ENCODE data around the gene KMT2E.
"Not testable (repeated sequence)": the region's sequence is repeated elsewhere in the genome, so short reads cannot be mapped to it uniquely, and the experiment has no call there.

KMT2E gene

GRCh38 chr7:104983578-104984539 lies 30.1 kb upstream of the KMT2E start:
- peak; percentile 80 for DNase-seq

- no peak for DNase-seq
Observed at GRCh38 chr7:104984585-104985258, 29.3 kb upstream of the KMT2E start.

- no peak for DNase-seq
Observed at GRCh38 chr7:104985259-104985617, 28.8 kb upstream of the KMT2E start.

- DNase-seq = no peak
Observed at GRCh38 chr7:104986628-104987259, 27.3 kb upstream of the KMT2E start.

GRCh38 chr7:104987403-104987802 lies 26.6 kb upstream of the KMT2E start:
- DNase-seq = not testable (repeated sequence)

DNA sequence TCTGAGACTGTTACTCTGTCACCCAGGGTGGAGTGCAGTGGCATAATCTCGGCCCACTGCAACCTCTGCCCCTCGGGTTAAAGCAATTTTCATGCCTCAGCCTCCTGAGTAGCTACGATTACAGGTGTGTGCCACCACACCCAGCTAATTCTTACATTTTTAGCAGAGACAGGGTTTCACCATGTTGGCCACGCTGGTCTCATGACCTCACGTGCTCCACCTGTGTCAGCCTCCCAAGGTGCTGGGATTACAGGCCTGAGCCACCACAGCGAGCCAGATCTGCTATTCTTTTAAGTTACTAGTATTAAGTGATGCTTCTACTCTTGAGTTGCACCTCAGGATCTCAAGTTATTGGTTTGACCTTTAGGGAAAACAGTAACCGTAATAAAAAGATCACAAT lies 23.0 kb upstream of the KMT2E start:
- no peak for DNase-seq

- DNase-seq = no peak
Observed at GRCh38 chr7:104992306-104992705, 21.7 kb upstream of the KMT2E start.

- no peak for DNase-seq
Observed at GRCh38 chr7:104993217-104993862, 20.7 kb upstream of the KMT2E start.

DNA sequence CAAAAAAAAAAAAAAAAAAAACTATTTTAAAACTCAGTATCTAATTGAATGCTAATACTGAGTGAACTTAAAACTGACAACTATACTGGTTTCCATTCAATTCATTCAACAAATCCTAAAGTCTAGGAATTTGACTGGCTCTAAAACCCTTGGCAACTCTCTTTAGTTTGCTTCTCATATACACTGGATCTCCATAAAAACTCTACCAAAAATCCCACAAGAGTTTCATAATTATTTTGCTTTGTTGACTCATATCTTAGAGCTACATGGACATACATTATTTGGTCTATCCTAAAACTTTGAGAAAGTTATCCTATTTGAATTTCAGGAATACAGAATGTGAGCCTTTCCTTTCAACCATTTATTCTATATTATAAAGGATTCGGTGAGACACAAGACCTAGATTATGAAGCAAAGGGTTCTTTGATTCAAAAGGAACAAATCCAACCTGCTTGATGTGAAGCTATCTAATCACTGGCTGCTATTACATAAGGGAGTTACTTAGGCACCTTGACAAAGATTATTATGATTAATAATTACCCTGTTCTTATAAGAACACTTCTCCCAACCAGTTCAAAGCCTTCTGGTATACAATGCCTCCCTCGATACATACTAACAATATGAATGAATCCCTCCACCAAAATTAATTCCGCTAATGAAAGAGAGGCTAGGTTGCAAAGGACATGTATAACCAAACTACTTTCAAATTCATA lies 15.8 kb upstream of the KMT2E start:
- DNase-seq = no peak

DNA sequence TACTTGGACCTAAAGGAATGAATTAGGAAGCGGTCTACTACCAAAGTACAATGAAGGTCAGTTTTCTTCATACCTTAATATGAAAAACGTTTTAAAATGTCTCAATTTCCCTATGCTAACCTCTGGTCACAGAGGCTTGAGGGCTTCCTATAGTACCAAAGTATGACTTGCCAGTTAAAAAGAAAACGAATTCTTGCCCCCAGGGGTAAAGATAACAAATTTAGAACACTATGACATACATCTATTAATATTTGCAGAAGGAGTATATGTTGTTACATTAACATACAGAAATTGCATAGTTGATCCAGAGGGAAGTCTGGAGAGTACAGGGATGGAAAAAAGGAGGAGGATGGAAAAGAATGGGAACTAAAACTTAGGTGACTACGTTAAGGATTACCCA lies 13.8 kb upstream of the KMT2E start:
- no peak for DNase-seq

DNA sequence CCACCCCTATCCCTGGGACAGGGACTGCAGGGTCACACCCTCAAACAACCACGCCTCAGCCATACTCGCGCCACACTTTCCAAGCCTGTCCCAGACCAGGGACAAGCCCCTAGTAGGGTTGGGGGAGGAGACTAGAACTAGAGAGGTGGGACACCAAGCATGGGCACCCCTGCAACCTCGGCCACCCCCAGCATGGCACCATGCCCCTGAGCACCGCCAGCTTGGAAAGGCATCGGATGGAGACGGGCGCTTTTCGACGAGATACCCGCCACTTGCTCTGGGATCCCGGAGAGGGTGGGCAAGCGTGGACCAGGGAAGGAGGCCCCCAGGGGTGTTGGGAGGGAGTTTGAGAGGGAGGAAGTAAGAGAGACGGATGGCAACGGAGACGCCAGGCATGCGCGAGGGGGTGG lies 13.1 kb upstream of the KMT2E start:
- no peak for DNase-seq

DNA sequence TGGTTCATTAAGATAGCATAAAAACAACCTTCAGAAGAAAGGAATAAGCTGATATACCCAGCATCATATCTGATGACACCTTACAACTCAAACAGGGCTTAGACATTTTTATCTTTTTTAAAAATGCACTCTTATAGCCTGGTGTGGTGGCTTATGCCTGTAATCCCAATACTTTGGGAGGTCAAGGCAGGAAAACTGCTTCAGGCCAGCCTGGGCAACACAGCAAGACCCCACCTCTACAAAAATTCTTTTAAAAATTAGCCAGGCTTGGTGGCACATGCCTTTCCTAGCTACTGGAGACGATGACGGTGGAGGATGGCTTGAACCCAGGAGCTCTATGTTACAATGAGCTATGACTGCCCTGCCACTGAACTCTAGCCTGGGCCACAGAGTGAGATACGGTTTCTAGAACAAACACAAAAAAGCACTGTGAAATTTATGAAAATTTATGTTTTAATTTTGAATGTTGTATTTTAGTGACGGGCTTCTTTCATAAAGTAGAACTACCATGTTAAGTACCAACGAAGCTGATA lies 12.3 kb upstream of the KMT2E start:
- DNase-seq = no peak

DNA sequence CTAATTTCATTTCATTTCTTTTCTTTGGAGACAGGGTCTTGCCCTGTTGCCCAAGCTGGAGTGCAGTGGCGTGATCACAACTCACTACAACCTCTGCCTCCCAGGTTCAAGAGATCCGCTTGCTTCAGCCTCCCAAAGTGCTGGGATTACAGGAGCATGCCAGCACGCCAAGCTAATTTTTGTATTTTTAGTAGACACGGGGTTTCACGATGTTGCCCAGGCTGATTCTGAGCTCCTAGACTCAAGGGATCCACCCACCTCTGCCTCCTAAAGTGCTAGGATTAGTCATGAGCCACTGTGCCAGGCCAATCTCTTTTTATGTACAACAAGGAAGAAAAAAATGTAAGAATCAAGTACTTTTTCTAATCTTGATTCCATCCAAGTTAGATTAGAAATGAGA lies 10.7 kb upstream of the KMT2E start:
- peak; percentile 9 for DNase-seq

DNA sequence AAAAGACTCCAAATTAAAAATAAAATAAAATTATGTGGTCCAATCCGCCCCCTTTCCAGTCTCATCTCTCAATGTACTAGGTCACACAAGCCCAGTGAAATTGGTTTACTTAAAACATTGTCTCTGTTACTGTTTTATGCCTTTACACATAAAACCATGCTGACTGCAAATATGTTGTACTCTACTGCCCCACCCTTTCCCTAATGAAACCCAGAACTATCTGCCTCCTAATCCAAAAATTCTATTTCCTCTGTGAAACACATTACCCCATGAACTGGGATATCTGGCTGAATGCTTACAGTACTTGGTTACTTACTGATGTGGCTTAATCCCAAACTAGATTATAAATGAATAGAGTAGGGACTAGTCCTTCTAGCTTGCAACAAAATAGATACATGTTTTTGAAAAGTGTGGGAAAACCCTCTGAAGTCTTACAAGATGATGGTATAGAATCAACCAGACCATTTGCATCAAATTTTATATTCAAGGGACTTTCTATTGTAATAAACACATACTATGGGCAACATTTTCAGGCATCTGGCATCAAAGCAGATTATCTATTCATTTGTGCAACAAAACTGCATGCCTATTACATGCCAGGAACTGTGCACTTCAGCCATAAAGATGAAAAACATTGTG lies 10.0 kb upstream of the KMT2E start:
- DNase-seq = no peak

DNA sequence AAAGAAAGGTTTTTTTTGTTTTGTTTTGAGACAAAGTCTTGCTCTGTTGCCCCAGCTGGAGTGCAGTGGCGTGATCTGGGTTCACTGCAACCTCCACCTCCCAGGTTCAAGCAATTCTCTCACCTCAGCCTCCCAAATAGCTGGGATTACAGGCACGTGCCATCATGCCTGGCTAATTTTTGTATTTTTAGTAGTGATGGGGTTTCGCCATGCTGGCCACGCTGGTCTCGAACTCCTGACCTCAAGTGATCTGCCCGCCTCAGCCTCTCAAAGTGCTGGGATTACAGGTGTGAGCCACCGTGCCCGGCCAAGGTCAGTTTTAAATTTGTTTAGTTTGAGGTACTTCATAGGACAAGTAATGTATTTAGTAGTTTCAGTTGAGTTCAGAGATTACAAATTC lies 9.0 kb upstream of the KMT2E start:
- not testable (repeated sequence) for DNase-seq

- not testable (repeated sequence) for DNase-seq
Observed at GRCh38 chr7:105005486-105005885, 8.5 kb upstream of the KMT2E start.

- DNase-seq = no peak
Observed at GRCh38 chr7:105006367-105007136, 7.5 kb upstream of the KMT2E start.

DNA sequence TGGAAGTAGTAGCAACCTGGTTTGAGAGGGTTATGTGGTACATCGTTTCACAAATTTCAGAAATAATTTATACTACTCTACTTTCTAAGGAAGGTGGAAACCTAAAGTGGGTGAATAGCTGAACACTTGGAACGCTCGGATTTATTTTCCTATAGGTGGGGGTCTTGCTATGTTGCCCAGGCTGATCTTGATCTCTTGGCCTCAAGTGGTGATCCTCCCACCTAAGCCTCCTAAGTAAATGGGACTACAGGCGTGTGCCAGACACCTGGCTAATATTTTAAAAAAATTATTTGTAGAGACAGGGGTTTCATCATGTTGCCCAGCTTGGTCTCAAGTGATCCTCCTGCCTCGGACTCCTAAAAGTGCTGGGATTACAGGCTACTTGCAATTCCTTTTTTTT lies 6.7 kb upstream of the KMT2E start:
- no peak for DNase-seq

DNA sequence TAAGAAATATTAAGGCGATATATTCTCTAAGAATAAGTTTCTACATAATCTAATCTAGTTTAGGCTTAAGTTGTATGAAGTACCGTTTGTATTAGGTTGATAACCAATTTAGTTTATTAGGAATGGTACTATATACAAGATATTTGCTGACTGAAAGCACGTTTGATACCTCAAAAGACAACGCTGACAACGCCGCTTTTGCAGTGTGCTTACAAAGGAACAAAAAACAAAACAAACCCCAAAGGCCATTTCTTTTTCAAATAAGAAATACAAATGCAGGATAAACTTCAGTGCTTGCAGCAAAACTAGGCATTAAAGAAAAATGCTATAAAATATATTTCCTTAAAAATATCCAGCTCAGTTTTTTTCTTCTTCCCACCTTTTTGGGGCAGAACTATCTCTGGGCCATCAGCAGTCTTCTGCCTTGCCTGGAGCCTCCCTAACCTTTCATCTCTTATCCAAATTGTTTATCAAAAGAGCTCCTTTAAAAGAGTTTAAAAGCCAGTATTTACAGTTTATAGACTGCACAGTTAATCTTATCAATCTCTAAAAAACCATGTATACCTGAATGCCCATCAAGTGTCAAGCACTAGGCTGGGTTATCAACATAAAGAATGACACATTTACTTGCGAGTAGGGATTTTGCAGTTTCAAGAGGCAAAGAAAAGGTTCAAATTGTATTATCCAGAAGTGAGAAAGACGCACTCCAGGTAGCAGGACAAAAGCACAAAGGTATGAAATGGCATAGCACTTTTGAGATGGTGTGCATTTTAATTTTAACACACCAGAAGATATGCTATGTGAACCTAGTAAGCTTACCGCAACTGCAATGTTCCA lies 4.1 kb upstream of the KMT2E start:
- no peak for DNase-seq
